Ishikawa (cell line): ENCODE measurements around the gene PPP6R3.

ENCODE experiments used
- CEBPB ChIP-seq: IDR thresholded peaks from 2 replicates; pipeline ENCODE4 v1.6.1; 2012
- CREB1 ChIP-seq: IDR thresholded peaks from 2 replicates; pipeline ENCODE4 v1.6.1; 2012; ENCODE audit warnings: low read depth
- EGR1 ChIP-seq: IDR thresholded peaks from 2 replicates; pipeline ENCODE4 v1.6.1; 2012
- EP300 ChIP-seq: IDR thresholded peaks from 2 replicates; pipeline ENCODE4 v1.6.1; 2012; ENCODE audit warnings: borderline replicate concordance
- FOXM1 ChIP-seq: IDR thresholded peaks from 2 replicates; pipeline ENCODE4 v1.6.1; 2012; ENCODE audit warnings: low read depth, borderline replicate concordance
- NFIC ChIP-seq: IDR thresholded peaks from 2 replicates; pipeline ENCODE4 v1.6.1; 2012
- RAD21 ChIP-seq: IDR thresholded peaks from 2 replicates; pipeline ENCODE4 v1.6.1; 2012; ENCODE audit warnings: low read depth
- TAF1 ChIP-seq: IDR thresholded peaks from 2 replicates; pipeline ENCODE4 v1.6.1; 2012; ENCODE audit warnings: low read depth, mild to moderate bottlenecking
- TCF12 ChIP-seq: IDR thresholded peaks from 2 replicates; pipeline ENCODE4 v1.6.1; 2012; ENCODE audit warnings: low read depth
- TEAD4 ChIP-seq: IDR thresholded peaks from 2 replicates; pipeline ENCODE4 v1.6.1; 2012
- USF1 ChIP-seq: IDR thresholded peaks from 2 replicates; pipeline ENCODE4 v1.6.1; 2012
- YY1 ChIP-seq: IDR thresholded peaks from 2 replicates; pipeline ENCODE4 v1.6.1; 2012; ENCODE audit warnings: low read depth
- ZBTB7A ChIP-seq: IDR thresholded peaks from 2 replicates; pipeline ENCODE4 v1.6.1; 2012; ENCODE audit warnings: low read depth
- TF ChIP-seq, protein P1 (sequence below): IDR thresholded peaks from 2 replicates; pipeline ENCODE4 v1.6.1; 2012; ENCODE audit warnings: low read depth, mild to moderate bottlenecking
- TF ChIP-seq, protein P2 (sequence below): IDR thresholded peaks from 2 replicates; pipeline ENCODE4 v1.6.1; 2012

PPP6R3 gene

GRCh38 chr11:68468217-68468828 lies 7.8 kb downstream of the PPP6R3 start:
- TF ChIP-seq CEBPB (no peak), RAD21 (no peak), TCF12 (no peak), NFIC (no peak), USF1 (no peak), TAF1 (no peak), EP300 (no peak), FOXM1 (no peak), ZBTB7A (no peak), CREB1 (no peak), YY1 (no peak), EGR1 (no peak)
- TF ChIP-seq, protein P1, sequence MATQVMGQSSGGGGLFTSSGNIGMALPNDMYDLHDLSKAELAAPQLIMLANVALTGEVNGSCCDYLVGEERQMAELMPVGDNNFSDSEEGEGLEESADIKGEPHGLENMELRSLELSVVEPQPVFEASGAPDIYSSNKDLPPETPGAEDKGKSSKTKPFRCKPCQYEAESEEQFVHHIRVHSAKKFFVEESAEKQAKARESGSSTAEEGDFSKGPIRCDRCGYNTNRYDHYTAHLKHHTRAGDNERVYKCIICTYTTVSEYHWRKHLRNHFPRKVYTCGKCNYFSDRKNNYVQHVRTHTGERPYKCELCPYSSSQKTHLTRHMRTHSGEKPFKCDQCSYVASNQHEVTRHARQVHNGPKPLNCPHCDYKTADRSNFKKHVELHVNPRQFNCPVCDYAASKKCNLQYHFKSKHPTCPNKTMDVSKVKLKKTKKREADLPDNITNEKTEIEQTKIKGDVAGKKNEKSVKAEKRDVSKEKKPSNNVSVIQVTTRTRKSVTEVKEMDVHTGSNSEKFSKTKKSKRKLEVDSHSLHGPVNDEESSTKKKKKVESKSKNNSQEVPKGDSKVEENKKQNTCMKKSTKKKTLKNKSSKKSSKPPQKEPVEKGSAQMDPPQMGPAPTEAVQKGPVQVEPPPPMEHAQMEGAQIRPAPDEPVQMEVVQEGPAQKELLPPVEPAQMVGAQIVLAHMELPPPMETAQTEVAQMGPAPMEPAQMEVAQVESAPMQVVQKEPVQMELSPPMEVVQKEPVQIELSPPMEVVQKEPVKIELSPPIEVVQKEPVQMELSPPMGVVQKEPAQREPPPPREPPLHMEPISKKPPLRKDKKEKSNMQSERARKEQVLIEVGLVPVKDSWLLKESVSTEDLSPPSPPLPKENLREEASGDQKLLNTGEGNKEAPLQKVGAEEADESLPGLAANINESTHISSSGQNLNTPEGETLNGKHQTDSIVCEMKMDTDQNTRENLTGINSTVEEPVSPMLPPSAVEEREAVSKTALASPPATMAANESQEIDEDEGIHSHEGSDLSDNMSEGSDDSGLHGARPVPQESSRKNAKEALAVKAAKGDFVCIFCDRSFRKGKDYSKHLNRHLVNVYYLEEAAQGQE = no peak
- TF ChIP-seq, protein P2, sequence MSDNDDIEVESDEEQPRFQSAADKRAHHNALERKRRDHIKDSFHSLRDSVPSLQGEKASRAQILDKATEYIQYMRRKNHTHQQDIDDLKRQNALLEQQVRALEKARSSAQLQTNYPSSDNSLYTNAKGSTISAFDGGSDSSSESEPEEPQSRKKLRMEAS = no peak

GRCh38 chr11:68469122-68469521 lies 8.6 kb downstream of the PPP6R3 start:
- TF ChIP-seq TEAD4 = no peak
- no peak for TF ChIP-seq FOXM1
- TF ChIP-seq, protein P1 = no peak
- no peak for TF ChIP-seq ZBTB7A
- TF ChIP-seq, protein P2 = no peak
- no peak for TF ChIP-seq CEBPB
- TF ChIP-seq YY1 = no peak

DNA sequence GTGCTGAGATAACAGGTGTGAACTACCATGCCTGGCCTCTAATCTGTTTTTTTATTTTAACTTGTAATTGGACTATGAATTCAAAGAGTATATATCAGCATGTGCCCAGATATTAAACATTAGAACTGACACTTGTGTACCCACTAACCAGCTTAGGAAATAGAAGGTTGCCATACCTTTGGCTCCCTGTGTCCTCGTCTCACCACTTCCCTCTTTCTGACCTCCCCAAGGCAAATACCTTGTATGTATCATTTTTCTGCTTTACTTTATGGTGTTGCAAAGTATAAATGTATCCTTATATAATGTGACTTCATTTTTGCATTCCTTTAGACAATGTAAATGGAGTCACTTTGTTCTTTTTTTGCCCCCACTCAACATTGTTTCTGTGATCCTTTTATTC lies 9.1 kb downstream of the PPP6R3 start:
- TF ChIP-seq TEAD4 = no peak
- TF ChIP-seq TCF12 = no peak
- no peak for TF ChIP-seq ZBTB7A
- TF ChIP-seq, protein P1 = no peak
- TF ChIP-seq, protein P2 = no peak
- no peak for TF ChIP-seq CREB1
- no peak for TF ChIP-seq EP300
- no peak for TF ChIP-seq USF1
- TF ChIP-seq EGR1 = no peak
- TF ChIP-seq YY1 = no peak
- no peak for TF ChIP-seq CEBPB
- TF ChIP-seq FOXM1 = no peak
- no peak for TF ChIP-seq TAF1

DNA sequence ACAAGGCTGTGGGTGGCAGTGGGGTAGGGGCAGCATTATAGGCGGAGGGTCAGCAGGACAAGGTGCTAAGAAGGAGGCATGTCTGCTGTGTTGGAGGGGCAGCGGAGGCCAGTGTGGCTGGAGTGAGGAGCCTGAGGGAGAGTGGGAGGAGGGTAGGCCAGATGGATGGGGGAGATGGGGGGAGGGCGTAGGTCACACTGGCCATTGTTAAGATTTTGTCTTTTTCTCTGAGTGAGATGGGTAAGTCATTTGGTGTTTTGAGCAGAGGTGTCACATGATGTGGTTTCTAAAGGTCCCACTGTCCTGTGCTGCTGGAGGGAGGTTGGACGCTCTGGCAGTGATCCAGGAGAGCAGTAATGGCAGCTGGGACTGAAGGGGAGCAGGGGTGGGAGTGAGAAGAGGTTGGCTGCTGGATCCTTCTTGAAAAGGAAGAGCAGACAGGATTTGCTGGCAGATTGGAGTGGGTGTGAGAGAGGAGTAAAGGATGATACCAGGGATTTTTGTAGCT lies 9.8 kb downstream of the PPP6R3 start:
- TF ChIP-seq FOXM1 = no peak
- no peak for TF ChIP-seq TCF12
- TF ChIP-seq, protein P1 = no peak
- no peak for TF ChIP-seq RAD21
- TF ChIP-seq, protein P2 = no peak
- TF ChIP-seq CEBPB = no peak
- TF ChIP-seq CREB1 = no peak
- no peak for TF ChIP-seq NFIC
- no peak for TF ChIP-seq USF1
- no peak for TF ChIP-seq EGR1
- no peak for TF ChIP-seq TEAD4
- TF ChIP-seq ZBTB7A = no peak
